Measurements from ENCODE around the gene PPP1R3E. TPM values are rescaled to one million over a fixed set of nuclear protein-coding genes. Genes with fewer than 3 reads are reported as not detected.

The PPP1R3E gene
- total and polyA plus RNA-seq, 2 of the 13 experiments (the other 11 are each of a cell fraction or from before 2014, with no cell fraction given): 16.5 to 26.5 TPM

DNA sequence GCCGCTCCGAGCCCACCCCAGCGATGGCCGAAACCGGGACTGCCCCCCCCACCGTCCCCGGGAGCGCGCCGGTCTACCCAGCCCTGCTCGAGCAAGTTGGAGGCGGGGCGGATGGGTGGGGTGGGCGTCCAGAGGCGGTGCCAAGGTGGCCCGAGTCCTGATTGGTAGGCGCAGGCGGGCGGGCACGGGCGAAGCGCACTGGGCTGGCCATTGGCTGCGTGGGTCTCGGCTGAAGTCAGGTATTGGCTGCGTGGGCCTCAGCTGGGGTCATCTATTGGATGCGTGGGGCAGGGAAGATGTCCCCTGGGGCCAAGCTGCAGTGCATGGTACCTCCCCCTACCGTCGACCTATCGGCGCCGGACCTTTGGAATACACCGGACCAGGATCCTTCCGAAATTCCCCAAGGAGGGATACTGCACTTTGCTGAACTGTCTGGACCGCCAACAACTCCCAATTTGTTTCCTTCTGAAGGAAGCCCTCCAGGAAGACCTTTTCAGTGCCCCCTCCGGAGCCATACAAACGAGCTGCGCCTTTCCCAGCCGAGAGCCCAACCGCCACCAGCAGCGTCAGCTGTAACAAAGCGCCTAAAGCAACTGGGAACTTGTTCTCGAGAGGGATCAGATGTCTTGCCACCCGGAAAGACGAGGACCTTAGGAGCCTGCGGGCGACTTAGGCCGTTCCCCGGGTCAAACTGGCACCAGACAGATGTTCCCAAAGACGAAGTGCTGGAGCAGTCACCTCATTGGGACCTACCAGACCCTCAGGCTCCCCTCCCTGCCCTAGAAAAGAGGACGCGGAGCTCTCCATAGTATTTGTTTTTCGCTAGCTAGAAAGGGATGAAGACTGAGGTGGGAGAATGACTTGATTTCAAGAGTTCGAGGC, 16.4 kb downstream of the PPP1R3E start, which contains the start of gene HOMEZ (continued):
- TF ChIP-seq ZNF562 (CRISPR knock-in tag; IDR thresholded peaks at IDR 0.05; ENCODE audit: borderline replicate concordance) (no peak), FOSL2 (CRISPR knock-in tag; IDR thresholded peaks at IDR 0.05) (peak; percentile 29), AHR (CRISPR knock-in tag; IDR thresholded peaks at IDR 0.05) (no peak; the same call in 1 of the 2 replicates), IRX3 (CRISPR knock-in tag; IDR thresholded peaks at IDR 0.05; ENCODE audit: borderline replicate concordance, low read depth) (no peak), TIGD3 (CRISPR knock-in tag; IDR thresholded peaks at IDR 0.05; ENCODE audit: borderline replicate concordance) (peak; percentile 86; the same call in 1 of the 2 replicates), HMGA1 (CRISPR knock-in tag; conservative IDR thresholded peaks at IDR 0.05) (0 out of 2 replicates have a peak, but pooled peaks have one; percentile 90), ZZZ3 (CRISPR knock-in tag; IDR thresholded peaks at IDR 0.05; ENCODE audit: borderline replicate concordance) (peak; percentile 32; the same call in 1 of the 2 replicates), IKZF4 (CRISPR knock-in tag; IDR thresholded peaks at IDR 0.05; ENCODE audit: borderline replicate concordance, low read depth, not compliant biosample characterization) (peak; percentile 67), ZNF615 (CRISPR knock-in tag; IDR thresholded peaks at IDR 0.05; ENCODE audit: borderline replicate concordance) (no peak), EED (CRISPR knock-in tag; IDR thresholded peaks at IDR 0.05) (peak; percentile 74), SETDB1 (CRISPR knock-in tag; IDR thresholded peaks at IDR 0.05; ENCODE audit: borderline replicate concordance) (no peak), NFATC3 (CRISPR knock-in tag; IDR thresholded peaks at IDR 0.05) (no peak; the same call in 1 of the 2 replicates), ZNF234 (CRISPR knock-in tag; conservative IDR thresholded peaks at IDR 0.05) (no peak), ZNF224 (CRISPR knock-in tag; IDR thresholded peaks at IDR 0.05) (peak; percentile 52; the same call in 1 of the 2 replicates), CEBPG (CRISPR knock-in tag; IDR thresholded peaks at IDR 0.05) (no peak), CBX5 (CRISPR knock-in tag; IDR thresholded peaks at IDR 0.05; ENCODE audit: borderline replicate concordance) (peak; percentile 71)
- TF ChIP-seq, protein P1, sequence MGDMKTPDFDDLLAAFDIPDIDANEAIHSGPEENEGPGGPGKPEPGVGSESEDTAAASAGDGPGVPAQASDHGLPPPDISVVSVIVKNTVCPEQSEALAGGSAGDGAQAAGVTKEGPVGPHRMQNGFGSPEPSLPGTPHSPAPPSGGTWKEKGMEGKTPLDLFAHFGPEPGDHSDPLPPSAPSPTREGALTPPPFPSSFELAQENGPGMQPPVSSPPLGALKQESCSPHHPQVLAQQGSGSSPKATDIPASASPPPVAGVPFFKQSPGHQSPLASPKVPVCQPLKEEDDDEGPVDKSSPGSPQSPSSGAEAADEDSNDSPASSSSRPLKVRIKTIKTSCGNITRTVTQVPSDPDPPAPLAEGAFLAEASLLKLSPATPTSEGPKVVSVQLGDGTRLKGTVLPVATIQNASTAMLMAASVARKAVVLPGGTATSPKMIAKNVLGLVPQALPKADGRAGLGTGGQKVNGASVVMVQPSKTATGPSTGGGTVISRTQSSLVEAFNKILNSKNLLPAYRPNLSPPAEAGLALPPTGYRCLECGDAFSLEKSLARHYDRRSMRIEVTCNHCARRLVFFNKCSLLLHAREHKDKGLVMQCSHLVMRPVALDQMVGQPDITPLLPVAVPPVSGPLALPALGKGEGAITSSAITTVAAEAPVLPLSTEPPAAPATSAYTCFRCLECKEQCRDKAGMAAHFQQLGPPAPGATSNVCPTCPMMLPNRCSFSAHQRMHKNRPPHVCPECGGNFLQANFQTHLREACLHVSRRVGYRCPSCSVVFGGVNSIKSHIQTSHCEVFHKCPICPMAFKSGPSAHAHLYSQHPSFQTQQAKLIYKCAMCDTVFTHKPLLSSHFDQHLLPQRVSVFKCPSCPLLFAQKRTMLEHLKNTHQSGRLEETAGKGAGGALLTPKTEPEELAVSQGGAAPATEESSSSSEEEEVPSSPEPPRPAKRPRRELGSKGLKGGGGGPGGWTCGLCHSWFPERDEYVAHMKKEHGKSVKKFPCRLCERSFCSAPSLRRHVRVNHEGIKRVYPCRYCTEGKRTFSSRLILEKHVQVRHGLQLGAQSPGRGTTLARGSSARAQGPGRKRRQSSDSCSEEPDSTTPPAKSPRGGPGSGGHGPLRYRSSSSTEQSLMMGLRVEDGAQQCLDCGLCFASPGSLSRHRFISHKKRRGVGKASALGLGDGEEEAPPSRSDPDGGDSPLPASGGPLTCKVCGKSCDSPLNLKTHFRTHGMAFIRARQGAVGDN (CRISPR knock-in tag; IDR thresholded peaks at IDR 0.05): peak; percentile 93
- TF ChIP-seq, protein P2, sequence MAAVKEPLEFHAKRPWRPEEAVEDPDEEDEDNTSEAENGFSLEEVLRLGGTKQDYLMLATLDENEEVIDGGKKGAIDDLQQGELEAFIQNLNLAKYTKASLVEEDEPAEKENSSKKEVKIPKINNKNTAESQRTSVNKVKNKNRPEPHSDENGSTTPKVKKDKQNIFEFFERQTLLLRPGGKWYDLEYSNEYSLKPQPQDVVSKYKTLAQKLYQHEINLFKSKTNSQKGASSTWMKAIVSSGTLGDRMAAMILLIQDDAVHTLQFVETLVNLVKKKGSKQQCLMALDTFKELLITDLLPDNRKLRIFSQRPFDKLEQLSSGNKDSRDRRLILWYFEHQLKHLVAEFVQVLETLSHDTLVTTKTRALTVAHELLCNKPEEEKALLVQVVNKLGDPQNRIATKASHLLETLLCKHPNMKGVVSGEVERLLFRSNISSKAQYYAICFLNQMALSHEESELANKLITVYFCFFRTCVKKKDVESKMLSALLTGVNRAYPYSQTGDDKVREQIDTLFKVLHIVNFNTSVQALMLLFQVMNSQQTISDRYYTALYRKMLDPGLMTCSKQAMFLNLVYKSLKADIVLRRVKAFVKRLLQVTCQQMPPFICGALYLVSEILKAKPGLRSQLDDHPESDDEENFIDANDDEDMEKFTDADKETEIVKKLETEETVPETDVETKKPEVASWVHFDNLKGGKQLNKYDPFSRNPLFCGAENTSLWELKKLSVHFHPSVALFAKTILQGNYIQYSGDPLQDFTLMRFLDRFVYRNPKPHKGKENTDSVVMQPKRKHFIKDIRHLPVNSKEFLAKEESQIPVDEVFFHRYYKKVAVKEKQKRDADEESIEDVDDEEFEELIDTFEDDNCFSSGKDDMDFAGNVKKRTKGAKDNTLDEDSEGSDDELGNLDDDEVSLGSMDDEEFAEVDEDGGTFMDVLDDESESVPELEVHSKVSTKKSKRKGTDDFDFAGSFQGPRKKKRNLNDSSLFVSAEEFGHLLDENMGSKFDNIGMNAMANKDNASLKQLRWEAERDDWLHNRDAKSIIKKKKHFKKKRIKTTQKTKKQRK (IDR thresholded peaks at IDR 0.05; ENCODE audit: low read length): peak; percentile 61; the same call in 1 of the 2 replicates
